ENCODE measurements around the gene MOB2. TPM values are rescaled to one million over a fixed set of nuclear protein-coding genes. Genes with fewer than 3 reads are reported as not detected.

The MOB2 gene
- total RNA-seq, 2 experiments from 2014 or later, result 45.1 to 45.4 TPM

DNA sequence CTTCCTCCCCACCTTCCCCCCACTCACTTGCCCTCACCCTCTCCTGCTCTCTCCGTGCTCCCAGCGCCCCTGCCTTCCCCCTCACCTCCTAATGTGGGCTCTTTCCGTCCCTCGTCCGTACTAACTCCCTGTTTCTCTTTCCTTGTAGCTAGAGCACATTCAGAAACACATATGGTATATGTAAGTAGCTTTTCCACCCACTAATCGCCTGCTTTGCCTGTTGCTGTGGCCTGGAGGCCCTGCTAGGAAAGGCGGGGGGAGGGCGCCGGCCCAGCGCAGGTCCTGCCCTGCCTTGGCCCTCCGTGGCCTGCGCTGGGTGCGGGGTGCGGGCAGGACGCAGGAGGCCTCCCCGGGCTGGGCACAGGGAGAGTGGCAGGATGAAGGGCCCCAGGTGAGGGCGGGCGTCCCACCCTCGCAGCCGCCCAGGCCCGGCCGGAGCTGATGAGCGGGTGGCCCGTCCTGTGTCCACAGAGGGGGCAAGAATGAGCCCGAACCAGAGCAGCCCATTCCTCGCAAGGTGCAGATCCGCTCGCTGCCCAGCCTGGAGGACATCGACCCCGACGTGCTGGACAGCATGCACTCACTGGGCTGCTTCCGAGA, 41.7 kb downstream of the MOB2 start:
- POLR2A ChIA-PET, result no interaction called here
- CTCF ChIA-PET, result no interaction called here
- Mint-ChIP-seq H3K27me3 (no peaks in the 10 kb centered on the region), H3K9me3 (no peaks in the 10 kb centered on the region), H3K4me3 (no peak overlapping the region), H3K27ac (no peak overlapping the region), H3K4me1 (no peaks in the 10 kb centered on the region), H3K36me3 (ENCODE audit: low read depth) (no peaks in the 10 kb centered on the region)
- DNase-seq, result no peak

DNA sequence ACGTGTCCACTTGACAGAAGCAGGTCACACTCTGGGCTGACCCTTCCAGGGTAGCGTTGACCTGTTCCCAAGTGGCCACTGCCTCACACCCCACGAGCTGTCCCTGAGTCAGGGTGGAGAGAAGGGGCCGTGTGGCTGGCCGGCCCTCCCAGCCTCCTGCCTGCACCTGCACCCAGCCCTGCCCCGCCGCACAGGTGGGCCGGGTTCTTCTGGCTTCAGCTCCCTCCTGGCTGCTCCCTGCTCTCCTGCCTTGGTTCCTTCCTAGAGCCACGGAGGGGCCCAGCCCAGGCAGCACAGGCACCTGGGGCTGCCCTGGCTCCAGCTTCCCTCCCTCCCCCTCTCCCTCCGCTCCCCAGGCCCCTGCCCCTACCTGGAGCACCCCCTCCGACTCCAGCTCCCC, 42.3 kb downstream of the MOB2 start:
- Mint-ChIP-seq H3K36me3 (ENCODE audit: low read depth) (no peaks in the 10 kb centered on the region), H3K4me3 (no peak overlapping the region), H3K4me1 (no peaks in the 10 kb centered on the region), H3K27ac (no peak overlapping the region), H3K27me3 (no peaks in the 10 kb centered on the region), H3K9me3 (no peaks in the 10 kb centered on the region)
- DNase-seq, result no peak
- ChIA-PET CTCF (no interaction called here), POLR2A (no interaction called here)

DNA sequence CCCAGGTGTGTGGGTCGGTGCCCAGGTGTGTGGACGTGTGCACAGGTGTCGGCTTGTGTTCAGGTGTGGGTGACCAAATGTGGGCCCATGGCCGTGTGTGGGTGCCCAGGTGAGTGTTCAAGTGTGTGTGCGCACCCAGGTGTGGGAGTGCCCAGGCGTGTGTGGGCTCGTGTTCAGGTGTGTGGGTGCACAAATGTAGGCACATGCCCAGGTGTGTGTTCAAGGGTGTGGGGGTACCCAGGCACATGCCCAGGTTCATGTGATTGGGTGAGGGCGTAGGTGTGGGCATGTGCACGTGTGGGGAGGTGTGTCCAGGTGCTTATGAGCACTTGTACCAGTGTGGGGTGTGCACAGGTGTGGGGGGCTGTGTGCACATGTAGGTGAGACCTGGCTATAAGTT, 42.8 kb downstream of the MOB2 start:
- H3K27me3 Mint-ChIP-seq, result no peaks in the 10 kb centered on the region
- CTCF ChIA-PET, result no interaction called here
- DNase-seq, result no peak
- no peak overlapping the region for H3K27ac Mint-ChIP-seq
- H3K4me3 Mint-ChIP-seq, result no peak overlapping the region
- no peaks in the 10 kb centered on the region for H3K36me3 Mint-ChIP-seq (ENCODE audit: low read depth)
- no peaks in the 10 kb centered on the region for H3K9me3 Mint-ChIP-seq
- POLR2A ChIA-PET, result no interaction called here
- no peaks in the 10 kb centered on the region for H3K4me1 Mint-ChIP-seq

DNA sequence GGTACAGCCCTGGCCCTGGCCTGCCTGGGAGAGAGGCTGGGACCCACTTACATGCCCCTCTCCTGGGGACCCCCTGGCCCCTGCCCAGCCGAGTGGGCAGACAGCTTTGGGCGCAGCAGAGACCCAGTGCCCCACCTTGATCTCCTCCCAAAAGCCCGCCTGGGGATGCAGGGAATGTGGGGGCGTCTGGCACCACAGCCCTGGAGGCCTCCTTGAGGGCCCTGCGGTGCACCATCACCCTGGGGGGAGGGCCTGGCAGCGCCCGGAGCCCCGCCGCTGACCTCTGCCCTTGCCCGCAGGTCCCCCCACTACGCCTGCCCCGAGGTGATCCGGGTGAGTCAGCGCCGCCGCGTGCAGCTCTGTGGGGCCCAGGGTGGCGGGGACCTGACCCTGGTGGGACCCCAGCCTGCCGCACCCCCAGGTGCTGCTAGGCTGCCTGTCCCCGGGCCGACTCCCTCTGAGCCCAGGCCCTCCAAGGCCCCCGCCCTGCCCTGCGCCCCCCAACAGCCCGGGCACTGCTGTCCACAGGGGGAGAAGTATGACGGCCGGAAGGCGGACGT, 43.7 kb downstream of the MOB2 start:
- Mint-ChIP-seq H3K27ac (no peak overlapping the region), H3K27me3 (no peaks in the 10 kb centered on the region), H3K4me1 (no peaks in the 10 kb centered on the region), H3K4me3 (no peak overlapping the region), H3K9me3 (no peaks in the 10 kb centered on the region), H3K36me3 (ENCODE audit: low read depth) (no peaks in the 10 kb centered on the region)
- POLR2A ChIA-PET, result no interaction called here
- CTCF ChIA-PET, result no interaction called here
- no peak for DNase-seq

DNA sequence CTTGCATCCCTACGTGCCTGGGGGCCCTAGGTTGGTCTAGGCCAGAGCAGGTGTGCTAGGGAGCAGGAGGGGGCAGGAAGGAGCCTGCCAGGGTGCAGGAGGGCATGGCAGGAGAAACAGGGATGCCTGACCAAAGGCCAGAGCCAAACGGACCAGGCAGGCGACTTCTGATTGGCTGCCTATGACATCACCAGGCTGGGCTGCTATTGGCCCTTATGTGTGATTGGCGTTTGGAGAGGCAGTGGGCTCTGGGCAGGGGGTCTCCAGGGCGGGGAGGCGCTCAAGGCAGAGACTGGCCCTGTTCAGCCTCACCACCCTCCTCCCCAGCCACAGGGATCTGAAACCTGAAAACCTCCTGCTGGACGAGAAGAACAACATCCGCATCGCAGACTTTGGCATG, 44.4 kb downstream of the MOB2 start:
- no peak overlapping the region for H3K4me3 Mint-ChIP-seq
- ChIA-PET CTCF (no interaction called here), POLR2A (interaction anchor here (0.6 kb wide), 1 partner anchor 144 kb away, joined by 3 read pairs; no protein-coding TSS in a partner anchor)
- H3K36me3 Mint-ChIP-seq (ENCODE audit: low read depth), result no peaks in the 10 kb centered on the region
- no peaks in the 10 kb centered on the region for H3K27me3 Mint-ChIP-seq
- H3K27ac Mint-ChIP-seq, result no peak overlapping the region
- no peak for DNase-seq
- no peaks in the 10 kb centered on the region for H3K9me3 Mint-ChIP-seq
- no peaks in the 10 kb centered on the region for H3K4me1 Mint-ChIP-seq

DNA sequence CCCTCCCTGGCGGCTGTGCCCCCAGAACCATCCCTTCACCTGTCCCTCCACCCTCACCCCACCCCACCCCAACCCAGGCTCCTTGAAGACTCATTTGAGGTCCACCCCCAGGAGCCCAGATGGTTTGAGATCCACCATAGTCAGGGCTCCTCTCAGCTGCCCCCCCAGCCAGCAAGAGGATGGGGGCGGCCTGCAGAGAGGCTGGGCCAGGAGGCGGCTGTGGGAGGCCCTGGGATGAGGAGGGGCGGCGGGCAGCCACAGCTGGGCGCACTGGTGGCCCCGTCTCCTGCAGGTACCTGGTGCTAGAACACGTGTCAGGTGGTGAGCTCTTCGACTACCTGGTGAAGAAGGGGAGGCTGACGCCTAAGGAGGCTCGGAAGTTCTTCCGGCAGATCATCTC, 46.1 kb downstream of the MOB2 start:
- no peaks in the 10 kb centered on the region for H3K27me3 Mint-ChIP-seq
- H3K4me3 Mint-ChIP-seq, result no peak overlapping the region
- H3K27ac Mint-ChIP-seq, result no peak overlapping the region

DNA sequence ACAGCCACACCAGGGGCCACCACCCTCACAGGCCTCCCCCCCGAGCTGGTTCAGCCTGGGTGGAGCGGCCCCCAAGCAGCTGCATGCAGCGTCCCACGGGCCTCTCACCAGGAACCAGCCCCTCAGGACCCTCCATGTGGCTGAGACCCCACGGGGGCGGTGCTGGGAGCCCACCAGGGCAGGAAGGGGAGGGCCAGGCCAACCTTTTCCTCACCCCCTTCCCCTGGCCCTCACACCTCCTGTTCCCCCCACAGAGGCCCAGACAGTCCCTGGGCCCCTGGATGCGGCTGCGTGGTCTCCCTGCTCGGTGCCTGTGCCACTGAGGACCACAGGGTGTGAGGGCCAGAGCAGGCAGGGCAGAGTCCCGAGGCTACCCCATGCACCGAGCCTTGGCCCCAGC, 46.5 kb downstream of the MOB2 start:
- Mint-ChIP-seq H3K4me1 (no peaks in the 10 kb centered on the region), H3K4me3 (no peak overlapping the region), H3K27ac (no peak overlapping the region), H3K36me3 (ENCODE audit: low read depth) (no peaks in the 10 kb centered on the region), H3K9me3 (no peaks in the 10 kb centered on the region), H3K27me3 (no peaks in the 10 kb centered on the region)
- POLR2A ChIA-PET, result no interaction called here
- CTCF ChIA-PET, result interaction anchor here (0.6 kb wide), 1 partner anchor 66 kb away, joined by 3 read pairs; no protein-coding TSS in a partner anchor
- DNase-seq, result no peak

More for the DNA sequence above, 46.1 kb downstream of the MOB2 start:
- POLR2A ChIA-PET, result no interaction called here
- DNase-seq, result no peak
- no peaks in the 10 kb centered on the region for H3K4me1 Mint-ChIP-seq
- no peaks in the 10 kb centered on the region for H3K36me3 Mint-ChIP-seq (ENCODE audit: low read depth)
- CTCF ChIA-PET, result interaction anchor here (0.6 kb wide), 1 partner anchor 66 kb away, joined by 3 read pairs; no protein-coding TSS in a partner anchor
- H3K9me3 Mint-ChIP-seq, result no peaks in the 10 kb centered on the region

DNA sequence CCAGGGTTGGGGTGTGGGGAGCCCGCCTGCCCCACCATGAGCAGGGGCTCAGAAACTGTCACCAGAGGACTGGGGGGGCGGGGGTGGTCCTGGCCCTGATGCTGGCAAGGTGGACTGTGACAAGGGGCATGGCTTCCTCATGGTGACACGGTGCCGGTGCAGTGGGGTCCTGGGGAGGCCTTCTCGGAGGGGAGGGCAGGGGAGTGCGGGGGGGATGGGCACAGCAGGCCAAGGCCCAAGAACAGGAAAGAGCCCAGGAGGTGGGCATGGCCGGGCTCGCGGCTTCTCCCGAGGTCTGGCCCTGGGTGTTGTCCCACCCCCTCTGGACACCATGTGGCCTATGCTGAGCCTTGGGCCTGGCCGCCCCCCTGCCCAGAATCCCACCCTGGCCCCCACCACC, 47.2 kb downstream of the MOB2 start:
- H3K27ac Mint-ChIP-seq, result no peak overlapping the region
- ChIA-PET CTCF (no interaction called here), POLR2A (no interaction called here)
- H3K4me3 Mint-ChIP-seq, result no peak overlapping the region
- no peaks in the 10 kb centered on the region for H3K36me3 Mint-ChIP-seq (ENCODE audit: low read depth)
- DNase-seq, result no peak
- H3K4me1 Mint-ChIP-seq, result no peaks in the 10 kb centered on the region
- no peaks in the 10 kb centered on the region for H3K9me3 Mint-ChIP-seq
- no peaks in the 10 kb centered on the region for H3K27me3 Mint-ChIP-seq

DNA sequence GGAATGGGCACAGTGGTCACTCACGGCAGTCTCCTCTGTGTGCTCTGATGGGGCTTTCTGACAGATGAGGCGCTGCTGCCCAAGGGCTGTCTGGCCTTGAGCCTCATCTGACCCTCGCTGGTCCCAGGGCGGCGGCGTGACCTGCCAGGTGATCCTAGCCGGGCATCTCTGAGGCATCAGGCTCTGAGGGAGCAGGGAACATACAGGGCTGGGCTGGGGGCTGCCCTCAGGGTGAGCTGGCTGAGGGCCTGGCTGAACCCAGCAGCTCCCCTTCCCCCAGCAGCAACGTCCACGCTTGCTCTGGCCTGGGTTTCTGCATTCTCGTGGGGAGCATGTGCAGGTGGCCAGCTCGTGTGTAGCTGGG, 47.6 kb downstream of the MOB2 start:
- no peaks in the 10 kb centered on the region for H3K4me1 Mint-ChIP-seq
- POLR2A ChIA-PET, result no interaction called here
- DNase-seq, result no peak
- no peaks in the 10 kb centered on the region for H3K9me3 Mint-ChIP-seq
- H3K36me3 Mint-ChIP-seq (ENCODE audit: low read depth), result no peaks in the 10 kb centered on the region
- CTCF ChIA-PET, result no interaction called here
- no peaks in the 10 kb centered on the region for H3K27me3 Mint-ChIP-seq
- H3K4me3 Mint-ChIP-seq, result no peak overlapping the region
- H3K27ac Mint-ChIP-seq, result no peak overlapping the region

DNA sequence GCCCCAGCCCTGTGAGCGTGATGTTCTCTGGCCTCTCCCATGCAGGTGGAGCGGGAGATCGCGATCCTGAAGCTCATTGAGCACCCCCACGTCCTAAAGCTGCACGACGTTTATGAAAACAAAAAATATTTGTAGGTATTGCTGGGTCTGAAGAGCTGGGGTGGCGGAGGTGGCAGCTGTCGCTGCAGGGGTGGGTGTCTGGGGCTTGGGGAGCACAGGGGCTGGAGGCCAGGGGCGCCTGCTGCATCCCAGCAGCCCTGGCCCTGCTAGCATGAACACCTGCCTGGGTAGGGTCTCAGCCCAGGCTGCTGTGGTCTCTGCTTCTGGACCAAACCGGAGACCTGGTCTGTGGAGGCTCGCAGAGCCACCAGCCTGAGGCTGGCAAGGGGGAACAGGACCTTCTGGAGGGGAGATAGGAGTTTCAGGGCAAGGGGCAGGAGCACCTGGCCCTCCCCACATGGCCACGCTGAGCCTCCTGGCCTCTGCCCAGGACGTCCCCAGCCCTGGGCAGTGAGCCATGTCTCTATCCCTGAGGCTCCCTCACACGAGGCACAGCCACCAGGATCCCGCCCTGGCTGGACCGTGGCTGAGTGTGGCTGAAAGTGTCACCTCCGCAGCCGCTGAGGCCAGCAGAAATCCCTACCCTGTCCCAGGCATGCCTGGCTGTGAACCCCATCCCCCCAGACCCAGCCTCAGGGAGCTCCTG, 48.2 kb downstream of the MOB2 start:
- H3K4me1 Mint-ChIP-seq, result no peaks in the 10 kb centered on the region
- no peak overlapping the region for H3K27ac Mint-ChIP-seq
- no peaks in the 10 kb centered on the region for H3K9me3 Mint-ChIP-seq
- no peak for DNase-seq
- POLR2A ChIA-PET, result no interaction called here
- no peak overlapping the region for H3K4me3 Mint-ChIP-seq
- no peaks in the 10 kb centered on the region for H3K36me3 Mint-ChIP-seq (ENCODE audit: low read depth)
- H3K27me3 Mint-ChIP-seq, result no peaks in the 10 kb centered on the region
- CTCF ChIA-PET, result no interaction called here

DNA sequence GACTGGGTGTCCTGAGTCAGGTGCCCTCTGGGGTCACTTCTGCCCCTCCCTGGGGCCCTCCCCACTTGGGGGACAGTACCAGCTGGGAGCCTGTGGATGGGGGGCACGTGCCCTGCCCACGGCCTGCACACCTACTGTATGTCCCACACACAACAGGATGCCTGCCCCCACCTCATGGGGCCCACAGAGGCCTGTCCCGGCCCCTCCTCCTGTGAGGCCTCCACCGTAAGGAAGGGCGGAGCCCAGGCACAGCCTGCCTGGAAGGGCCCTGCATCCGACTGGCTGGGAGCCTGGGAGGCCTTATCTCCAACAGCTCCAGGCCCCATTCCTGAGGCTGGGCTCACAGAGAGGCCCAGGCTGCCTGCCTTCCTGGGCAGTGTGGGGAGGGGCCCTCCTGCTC, 49.1 kb downstream of the MOB2 start:
- POLR2A ChIA-PET, result no interaction called here
- CTCF ChIA-PET, result no interaction called here
- no peak overlapping the region for H3K27ac Mint-ChIP-seq
- H3K4me1 Mint-ChIP-seq, result no peaks in the 10 kb centered on the region
- no peaks in the 10 kb centered on the region for H3K36me3 Mint-ChIP-seq (ENCODE audit: low read depth)
- H3K4me3 Mint-ChIP-seq, result no peak overlapping the region
- no peaks in the 10 kb centered on the region for H3K27me3 Mint-ChIP-seq
- DNase-seq, result no peak
- no peaks in the 10 kb centered on the region for H3K9me3 Mint-ChIP-seq

DNA sequence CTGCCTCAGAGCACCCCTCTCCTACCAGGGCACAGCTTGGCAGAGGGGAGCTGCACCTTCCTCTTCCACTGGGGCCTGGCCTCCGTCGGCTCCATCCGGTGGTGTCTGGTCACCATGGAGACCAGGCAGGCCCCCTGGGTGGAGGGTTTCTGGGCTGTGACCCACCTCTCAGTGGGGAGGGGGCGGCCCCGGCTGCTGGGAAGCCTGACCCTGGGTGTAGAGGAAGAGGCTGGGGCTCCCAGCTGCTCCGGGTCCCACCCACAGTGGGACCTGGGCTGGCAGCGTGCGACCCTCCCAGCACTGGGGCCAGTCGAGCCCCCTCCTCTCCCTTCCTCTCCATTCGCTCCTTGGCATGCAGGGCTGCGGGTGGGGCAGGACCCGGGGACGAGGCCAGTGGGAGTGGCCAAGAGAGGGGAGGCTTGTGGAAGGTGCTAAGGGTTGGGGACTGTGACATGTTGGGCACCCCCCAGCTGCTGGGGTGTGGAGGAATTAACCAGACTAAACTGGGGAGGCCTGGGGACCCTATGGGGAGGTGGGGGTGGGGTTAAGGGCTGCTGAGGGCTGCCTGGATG, 50.0 kb downstream of the MOB2 start:
- H3K27ac Mint-ChIP-seq, result no peak overlapping the region
- DNase-seq, result no peak
- no peaks in the 10 kb centered on the region for H3K27me3 Mint-ChIP-seq
- CTCF ChIA-PET, result no interaction called here
- H3K4me1 Mint-ChIP-seq, result no peaks in the 10 kb centered on the region
- no peak overlapping the region for H3K4me3 Mint-ChIP-seq
- no peaks in the 10 kb centered on the region for H3K36me3 Mint-ChIP-seq (ENCODE audit: low read depth)
- no peaks in the 10 kb centered on the region for H3K9me3 Mint-ChIP-seq
- POLR2A ChIA-PET, result no interaction called here

DNA sequence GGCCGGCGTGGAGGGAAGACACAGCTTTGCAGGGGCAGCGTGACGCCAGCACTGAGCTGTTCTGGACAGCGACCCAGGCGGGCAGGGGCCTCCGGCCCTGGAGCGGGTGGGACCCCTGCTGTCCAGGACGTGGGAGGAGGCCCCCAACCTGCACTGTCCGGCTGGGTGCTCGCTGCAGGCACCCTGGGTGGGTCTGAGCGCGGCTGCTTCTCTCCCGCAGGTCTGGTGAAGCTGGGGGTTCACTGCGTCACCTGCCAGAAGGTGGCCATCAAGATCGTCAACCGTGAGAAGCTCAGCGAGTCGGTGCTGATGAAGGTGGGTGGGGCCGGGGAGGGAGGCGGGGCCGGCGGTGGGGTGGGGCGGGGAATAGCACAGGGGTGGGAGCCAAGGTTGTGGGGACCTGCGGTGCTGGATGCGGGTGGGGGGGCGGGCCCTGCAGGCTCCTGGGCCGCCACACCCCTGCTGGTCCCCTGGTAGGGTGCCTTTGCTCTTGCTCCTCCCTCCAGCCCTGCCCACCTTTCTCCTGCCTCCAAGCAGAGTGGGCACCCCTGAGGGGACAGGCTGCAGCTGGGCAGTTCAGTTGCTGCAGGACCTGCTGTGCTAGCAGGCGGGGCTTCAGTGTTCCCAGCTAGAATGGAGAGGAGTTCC, 50.6 kb downstream of the MOB2 start:
- H3K27me3 Mint-ChIP-seq, result no peaks in the 10 kb centered on the region
- CTCF ChIA-PET, result no interaction called here

More for the DNA sequence above, 50.6 kb downstream of the MOB2 start:
- H3K4me1 Mint-ChIP-seq, result no peaks in the 10 kb centered on the region
- H3K36me3 Mint-ChIP-seq (ENCODE audit: low read depth), result no peaks in the 10 kb centered on the region
- DNase-seq, result no peak
- no peak overlapping the region for H3K4me3 Mint-ChIP-seq
- POLR2A ChIA-PET, result no interaction called here
- no peak overlapping the region for H3K27ac Mint-ChIP-seq
- no peaks in the 10 kb centered on the region for H3K9me3 Mint-ChIP-seq

All from activated CD4-positive, alpha-beta T cell treated with anti-CD3 and anti-CD28 coated beads, Interleukin-2, amount 10 ng/mL, durations not matched to agents 7 days and 5 days (primary cell).